Gastrocnemius medialis (tissue), 4 donors: ENCODE results near the gene MTA1.

ENCODE experiments used
- POLR2A ChIP-seq, 2 donors: fragments of 450-650 bp; IDR thresholded peaks; one replicate each; pipeline ENCODE4 v1.6.1; 2017; ENCODE audit warnings: antibody characterized with exemption in 2 of 2, mild to moderate bottlenecking in 2 of 2, moderate library complexity in 2 of 2
- TF ChIP-seq, protein P1 (sequence below), 5 experiments: fragments of 450-650 bp in 3 of 5; fragments of 200-600 bp in 2 of 5; sonication (generic) in 2 of 5; IDR thresholded peaks in 4 of 5; conservative IDR thresholded peaks in 1 of 5; 1 replicate in 4 of 5; 2 replicates in 1 of 5; pipeline ENCODE4 v1.5.1; 2016 to 2019; ENCODE audit warnings: antibody characterized with exemption in 5 of 5, mild to moderate bottlenecking in 3 of 5, moderate library complexity in 3 of 5

DNA sequence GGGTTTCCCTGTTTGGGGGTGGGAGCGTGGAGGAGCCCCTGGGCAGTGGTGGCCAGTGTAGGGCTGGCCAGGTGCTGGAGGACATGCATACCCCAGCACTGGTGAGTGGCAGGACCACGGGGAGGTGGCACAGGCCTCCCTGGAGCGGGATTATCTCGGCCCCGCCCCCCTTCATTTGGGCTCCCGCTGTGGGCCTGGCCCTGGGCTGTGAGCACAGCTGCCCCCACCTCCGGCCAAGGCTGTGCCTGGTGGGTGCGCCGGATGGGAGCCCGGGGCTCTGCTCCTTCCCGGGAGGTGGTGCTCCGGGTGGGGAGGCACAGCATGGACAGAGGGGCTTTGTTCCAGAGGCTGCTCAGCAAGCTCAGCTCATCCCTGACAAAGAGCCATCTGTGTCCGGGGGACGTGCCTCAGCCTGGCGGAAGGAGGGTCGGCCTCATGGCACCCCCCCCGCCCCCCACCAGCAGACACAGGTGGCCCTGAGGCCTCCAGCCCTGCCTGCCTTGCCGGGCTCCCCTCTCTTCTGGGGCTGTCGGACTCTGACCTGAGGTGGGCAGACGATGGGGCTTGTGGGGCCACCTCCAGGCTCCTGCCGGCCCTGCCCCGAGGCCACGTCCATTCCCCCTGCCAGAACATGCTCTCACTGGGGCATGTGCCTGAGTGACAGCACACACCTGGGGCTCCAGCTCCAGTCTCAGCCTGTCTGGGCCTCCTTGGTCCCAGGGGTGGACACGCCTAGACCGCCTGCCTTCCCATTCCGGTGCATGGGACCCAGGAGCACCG is 79.8 kb downstream of the MTA1 start:
- TF ChIP-seq, protein P1, sequence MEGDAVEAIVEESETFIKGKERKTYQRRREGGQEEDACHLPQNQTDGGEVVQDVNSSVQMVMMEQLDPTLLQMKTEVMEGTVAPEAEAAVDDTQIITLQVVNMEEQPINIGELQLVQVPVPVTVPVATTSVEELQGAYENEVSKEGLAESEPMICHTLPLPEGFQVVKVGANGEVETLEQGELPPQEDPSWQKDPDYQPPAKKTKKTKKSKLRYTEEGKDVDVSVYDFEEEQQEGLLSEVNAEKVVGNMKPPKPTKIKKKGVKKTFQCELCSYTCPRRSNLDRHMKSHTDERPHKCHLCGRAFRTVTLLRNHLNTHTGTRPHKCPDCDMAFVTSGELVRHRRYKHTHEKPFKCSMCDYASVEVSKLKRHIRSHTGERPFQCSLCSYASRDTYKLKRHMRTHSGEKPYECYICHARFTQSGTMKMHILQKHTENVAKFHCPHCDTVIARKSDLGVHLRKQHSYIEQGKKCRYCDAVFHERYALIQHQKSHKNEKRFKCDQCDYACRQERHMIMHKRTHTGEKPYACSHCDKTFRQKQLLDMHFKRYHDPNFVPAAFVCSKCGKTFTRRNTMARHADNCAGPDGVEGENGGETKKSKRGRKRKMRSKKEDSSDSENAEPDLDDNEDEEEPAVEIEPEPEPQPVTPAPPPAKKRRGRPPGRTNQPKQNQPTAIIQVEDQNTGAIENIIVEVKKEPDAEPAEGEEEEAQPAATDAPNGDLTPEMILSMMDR (IDR thresholded peaks at IDR 0.05 in 4 of 5, conservative IDR thresholded peaks at IDR 0.05 in 1 of 5) = no peak
- no peak for TF ChIP-seq POLR2A (IDR thresholded peaks at IDR 0.05)
